PFSK-1 (cell line): ENCODE data around the gene TMEM63A. TPM values are rescaled to one million over a fixed set of nuclear protein-coding genes. Genes with fewer than 3 reads are reported as not detected.

Experiments used
- FOXP2 ChIP-seq: optimal IDR thresholded peaks from 2 replicates; pipeline ENCODE3; 2011; ENCODE audit warnings: borderline replicate concordance, control low read depth, inconsistent platforms; ENCODE audit not compliant: insufficient read depth; ENCODE audit errors: extremely low read length, extremely low read depth
- POLR2AphosphoS5 ChIP-seq: IDR thresholded peaks from 2 replicates; pipeline ENCODE4 v1.6.1; 2012; ENCODE audit warnings: low read depth, mild to moderate bottlenecking, control low read depth, low read length, moderate library complexity
- SIN3A ChIP-seq: IDR thresholded peaks from 2 replicates; pipeline ENCODE4 v1.6.1; 2012; ENCODE audit warnings: mild to moderate bottlenecking, low read length, moderate library complexity, borderline replicate concordance; ENCODE audit not compliant: insufficient read depth
- TAF1 ChIP-seq: IDR thresholded peaks from 2 replicates; pipeline ENCODE4 v1.6.1; 2012; ENCODE audit warnings: low read length, control low read depth, borderline replicate concordance; ENCODE audit not compliant: insufficient read depth
- polyA plus RNA-seq: library from polyadenylated mRNA; unstranded; fragments of >200 nt; gene quantifications from one replicate; pipeline ENCODE4 v1.2.1, GENCODE V29; 2012; ENCODE audit warnings: low read depth, missing spikeins; ENCODE audit not compliant: insufficient read length
- TF ChIP-seq, protein P1 (sequence below), 2 experiments: IDR thresholded peaks; 2 replicates each; pipeline versions ENCODE4 v1.6.1 to v1.8.0; 2011 to 2012; ENCODE audit warnings: low read depth in 2 of 2, low read length in 2 of 2, control low read depth in 1 of 2, inconsistent platforms in 1 of 2, mild to moderate bottlenecking in 1 of 2, moderate library complexity in 1 of 2; ENCODE audit not compliant: insufficient read depth in 1 of 2

TMEM63A gene
- 18.5 TPM for polyA plus RNA-seq

DNA sequence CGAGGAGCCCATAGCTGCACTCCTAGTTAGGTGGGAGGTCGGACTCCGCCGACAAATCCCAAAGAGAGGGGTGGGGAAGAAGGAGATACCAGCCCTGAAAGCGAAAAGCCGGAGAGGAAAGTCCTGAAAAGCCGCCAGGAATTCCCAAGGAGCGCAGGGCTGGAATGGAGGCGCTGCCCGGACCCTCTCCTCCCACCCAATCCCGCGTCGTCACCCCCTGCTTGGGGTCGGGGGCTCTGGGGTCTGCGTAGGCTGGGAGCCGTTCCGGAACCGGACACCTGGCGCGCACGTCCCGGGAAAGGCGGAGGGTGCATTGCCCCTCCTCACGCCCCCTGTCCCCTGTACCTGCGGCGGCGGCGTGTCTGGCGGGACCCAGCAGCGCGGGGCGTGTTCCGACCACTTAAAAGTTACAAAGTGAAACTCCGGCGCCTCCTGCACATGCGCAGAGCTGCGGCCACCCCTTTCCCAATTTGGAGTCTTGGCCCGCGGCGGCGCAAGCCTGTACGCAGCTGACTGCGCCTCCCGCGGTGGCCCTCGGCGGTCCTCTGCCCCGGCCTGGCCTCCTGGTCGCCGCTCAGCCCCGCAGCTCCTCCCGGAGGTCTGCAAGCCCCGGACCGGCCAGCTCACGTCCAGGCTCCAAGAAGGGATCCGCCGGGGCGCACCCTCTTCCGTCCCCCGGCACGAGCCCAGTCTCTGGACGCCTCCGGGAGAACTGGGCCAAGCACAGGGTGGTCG is at the start of gene TMEM63A:
TSS of gene TMEM63A (minus strand) at position 422 of the 735 bp plus-strand sequence. CDS start 4,800 bp downstream, outside the sequence.
- TF ChIP-seq SIN3A (peak; percentile 34; the same call in 1 of the 2 replicates), TAF1 (peak; percentile 60; the same call in 1 of the 2 replicates), FOXP2 (peak; percentile 48), POLR2AphosphoS5 (peak; percentile 70; the same call in 1 of the 2 replicates)
- TF ChIP-seq, protein P1, sequence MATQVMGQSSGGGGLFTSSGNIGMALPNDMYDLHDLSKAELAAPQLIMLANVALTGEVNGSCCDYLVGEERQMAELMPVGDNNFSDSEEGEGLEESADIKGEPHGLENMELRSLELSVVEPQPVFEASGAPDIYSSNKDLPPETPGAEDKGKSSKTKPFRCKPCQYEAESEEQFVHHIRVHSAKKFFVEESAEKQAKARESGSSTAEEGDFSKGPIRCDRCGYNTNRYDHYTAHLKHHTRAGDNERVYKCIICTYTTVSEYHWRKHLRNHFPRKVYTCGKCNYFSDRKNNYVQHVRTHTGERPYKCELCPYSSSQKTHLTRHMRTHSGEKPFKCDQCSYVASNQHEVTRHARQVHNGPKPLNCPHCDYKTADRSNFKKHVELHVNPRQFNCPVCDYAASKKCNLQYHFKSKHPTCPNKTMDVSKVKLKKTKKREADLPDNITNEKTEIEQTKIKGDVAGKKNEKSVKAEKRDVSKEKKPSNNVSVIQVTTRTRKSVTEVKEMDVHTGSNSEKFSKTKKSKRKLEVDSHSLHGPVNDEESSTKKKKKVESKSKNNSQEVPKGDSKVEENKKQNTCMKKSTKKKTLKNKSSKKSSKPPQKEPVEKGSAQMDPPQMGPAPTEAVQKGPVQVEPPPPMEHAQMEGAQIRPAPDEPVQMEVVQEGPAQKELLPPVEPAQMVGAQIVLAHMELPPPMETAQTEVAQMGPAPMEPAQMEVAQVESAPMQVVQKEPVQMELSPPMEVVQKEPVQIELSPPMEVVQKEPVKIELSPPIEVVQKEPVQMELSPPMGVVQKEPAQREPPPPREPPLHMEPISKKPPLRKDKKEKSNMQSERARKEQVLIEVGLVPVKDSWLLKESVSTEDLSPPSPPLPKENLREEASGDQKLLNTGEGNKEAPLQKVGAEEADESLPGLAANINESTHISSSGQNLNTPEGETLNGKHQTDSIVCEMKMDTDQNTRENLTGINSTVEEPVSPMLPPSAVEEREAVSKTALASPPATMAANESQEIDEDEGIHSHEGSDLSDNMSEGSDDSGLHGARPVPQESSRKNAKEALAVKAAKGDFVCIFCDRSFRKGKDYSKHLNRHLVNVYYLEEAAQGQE (IDR thresholded peaks at IDR 0.05; ENCODE audit: insufficient read depth in 1 of 2, low read depth in 2 of 2, low read length in 2 of 2) = no peak

DNA sequence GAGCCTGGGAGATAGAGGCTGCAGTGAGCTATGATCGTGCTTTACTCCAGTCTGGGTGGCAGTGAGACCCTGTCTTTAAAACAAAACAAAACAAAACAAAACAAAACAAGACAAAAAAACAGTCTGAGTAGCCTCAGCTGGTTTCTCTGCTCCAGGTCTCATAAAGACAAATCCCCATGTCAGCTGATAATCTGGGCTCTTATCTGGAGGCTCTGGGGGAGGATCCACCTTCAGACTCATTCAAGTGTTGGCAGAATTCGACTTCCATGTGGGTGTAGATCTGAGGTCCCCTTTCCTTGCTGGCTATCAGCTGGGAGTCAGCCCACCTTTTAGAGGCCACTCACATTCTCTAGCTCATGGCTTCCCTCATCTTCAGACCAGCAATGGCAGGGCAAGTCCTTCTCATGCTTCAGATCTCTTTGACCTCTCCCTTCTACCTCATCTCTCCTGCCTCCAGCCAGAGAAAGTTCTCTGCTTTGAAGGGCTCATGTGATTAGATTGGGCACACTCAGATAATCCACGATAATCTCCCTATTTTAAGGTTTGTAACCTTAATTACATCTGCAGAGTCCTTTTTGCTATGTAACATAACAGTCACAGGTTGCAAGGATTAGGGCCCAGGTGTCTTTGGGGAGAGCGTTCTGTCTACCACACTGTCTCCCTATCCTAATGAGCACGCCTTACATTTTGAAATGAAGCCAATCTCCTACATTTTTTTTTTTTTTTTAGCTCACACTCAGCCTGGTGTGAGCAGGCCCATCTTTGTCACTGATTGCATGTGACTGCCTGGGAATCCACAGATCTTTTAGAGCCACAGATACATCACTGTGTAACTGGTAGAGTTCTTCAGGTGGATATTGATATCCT is 49.3 kb upstream of the TMEM63A start:
- TF ChIP-seq SIN3A = no peak
- no peak for TF ChIP-seq POLR2AphosphoS5
- TF ChIP-seq, protein P1 (IDR thresholded peaks at IDR 0.05; ENCODE audit: insufficient read depth in 1 of 2, low read depth in 2 of 2, low read length in 2 of 2) = no peak
- TF ChIP-seq FOXP2 = no peak
- no peak for TF ChIP-seq TAF1

DNA sequence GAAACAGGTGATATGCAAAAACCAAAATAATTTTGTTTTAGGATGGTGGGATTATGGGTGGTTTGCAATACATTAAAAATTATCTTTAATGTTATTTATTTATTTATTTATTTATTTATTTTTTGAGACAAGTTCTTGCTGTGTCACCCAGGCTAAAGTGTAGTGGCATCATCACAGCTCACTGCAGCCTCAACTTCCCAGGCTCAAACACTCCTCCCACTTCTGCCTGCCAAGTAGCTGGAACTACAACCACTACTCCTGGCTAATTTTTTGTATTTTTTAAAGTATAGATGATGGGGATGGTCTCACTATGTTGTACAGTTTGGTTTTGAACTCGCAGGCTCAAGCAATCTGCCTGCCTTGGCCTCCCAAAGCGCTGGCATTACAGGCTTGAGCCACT is 48.4 kb upstream of the TMEM63A start:
- no peak for TF ChIP-seq SIN3A

DNA sequence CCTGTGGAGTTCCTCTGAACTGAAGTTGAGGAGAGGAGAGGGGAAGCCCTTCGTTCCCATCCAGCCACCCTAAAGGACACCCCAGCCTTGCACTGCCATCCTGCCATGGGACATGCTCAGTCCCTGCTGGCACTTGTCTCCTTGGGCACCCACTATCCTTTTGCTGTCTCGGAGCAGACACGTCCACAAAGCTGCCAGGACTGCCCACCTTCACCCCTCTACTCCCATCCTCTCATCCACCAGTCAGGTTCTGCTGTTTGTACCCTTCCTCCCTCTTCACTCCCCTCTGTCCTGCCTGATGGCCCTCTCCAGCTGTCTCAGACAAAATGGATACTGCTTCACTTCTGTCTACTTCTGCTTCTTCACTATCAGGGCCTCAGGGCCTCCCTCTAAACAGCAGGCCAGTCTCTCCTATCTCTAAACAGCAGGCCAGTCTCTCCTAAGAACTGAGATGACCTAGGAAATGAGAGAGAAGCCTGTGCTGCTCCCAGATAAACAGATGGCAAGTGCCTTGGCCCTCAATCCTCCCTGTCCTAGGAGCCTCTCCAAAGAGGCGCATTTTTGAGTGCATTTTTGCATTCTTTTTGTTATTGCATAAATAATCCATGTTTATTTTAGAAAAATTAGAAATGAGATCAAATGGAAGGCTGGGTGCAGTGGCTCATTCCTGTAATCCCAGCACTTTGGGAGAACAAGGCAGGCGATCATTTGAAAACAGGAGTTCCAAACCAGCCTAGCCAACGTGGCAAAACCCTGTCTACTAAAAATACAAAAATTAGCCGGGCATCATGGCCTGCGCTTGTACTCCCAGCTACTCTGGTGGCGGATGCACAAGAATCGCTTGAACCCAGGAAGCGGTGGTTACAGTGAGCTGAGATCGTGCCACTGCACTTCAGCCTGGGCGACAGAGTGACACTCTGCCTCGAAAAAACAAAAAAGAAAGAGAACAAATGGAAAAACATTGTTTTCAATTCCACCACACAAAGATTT is 46.3 kb upstream of the TMEM63A start:
- TF ChIP-seq FOXP2 (no peak), SIN3A (no peak), POLR2AphosphoS5 (no peak), TAF1 (no peak)
- TF ChIP-seq, protein P1 (IDR thresholded peaks at IDR 0.05; ENCODE audit: insufficient read depth in 1 of 2, low read depth in 2 of 2, low read length in 2 of 2) = no peak

DNA sequence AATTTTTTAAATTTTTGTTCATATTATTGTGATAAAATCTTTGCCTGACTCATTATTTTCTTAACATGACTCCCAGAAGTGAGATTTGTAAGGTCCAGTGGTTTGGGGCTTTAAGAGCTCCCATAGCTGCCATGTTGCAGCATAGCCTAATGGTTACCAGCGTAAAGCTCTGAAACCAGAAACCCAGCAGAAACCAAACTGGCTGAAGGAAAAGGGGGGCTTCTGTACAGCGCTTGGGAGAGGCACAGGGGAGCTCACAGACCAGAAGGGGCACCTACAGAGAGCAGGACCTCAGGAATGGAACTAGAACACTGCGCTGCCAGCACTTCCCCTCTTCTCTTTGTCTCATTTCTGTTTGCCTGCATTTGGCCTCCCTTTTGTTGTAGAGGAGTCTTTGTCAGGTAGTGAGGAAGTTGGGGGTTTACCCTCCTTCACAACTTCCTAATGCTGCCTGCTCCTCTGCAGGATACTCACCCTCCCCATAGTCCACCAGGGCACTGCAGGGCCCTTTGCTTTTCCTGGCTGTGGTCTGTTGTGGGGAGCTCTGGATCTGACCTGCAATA is 44.5 kb upstream of the TMEM63A start:
- TF ChIP-seq SIN3A (no peak), FOXP2 (no peak), POLR2AphosphoS5 (no peak), TAF1 (no peak)
- TF ChIP-seq, protein P1 (IDR thresholded peaks at IDR 0.05; ENCODE audit: insufficient read depth in 1 of 2, low read depth in 2 of 2, low read length in 2 of 2) = no peak
